ENCODE measurements around the gene COMMD1.
"Not testable (repeated sequence)": the region's sequence is repeated elsewhere in the genome, so short reads cannot be mapped to it uniquely, and the experiment has no call there.

The COMMD1 gene

DNA sequence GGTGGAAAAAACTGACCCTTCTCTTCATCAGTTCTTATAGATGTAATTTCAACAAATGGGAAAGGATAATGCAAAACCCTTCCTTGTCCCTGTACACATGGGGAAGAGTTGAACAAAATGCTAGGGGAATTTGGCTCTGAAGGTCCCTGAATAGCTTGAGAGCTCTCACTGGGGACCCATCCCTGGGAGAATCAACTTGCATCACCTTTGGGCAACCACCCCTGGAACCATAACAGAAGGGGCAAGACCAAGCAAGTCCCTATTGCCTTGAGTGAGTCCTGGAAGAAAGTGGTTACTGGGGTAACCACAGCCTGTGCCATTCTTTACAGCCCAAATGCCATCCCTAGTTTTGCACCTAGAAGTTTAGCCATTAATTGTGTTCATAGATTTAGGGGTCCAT, 238.2 kb downstream of the COMMD1 start:
- no peak for DNase-seq

DNA sequence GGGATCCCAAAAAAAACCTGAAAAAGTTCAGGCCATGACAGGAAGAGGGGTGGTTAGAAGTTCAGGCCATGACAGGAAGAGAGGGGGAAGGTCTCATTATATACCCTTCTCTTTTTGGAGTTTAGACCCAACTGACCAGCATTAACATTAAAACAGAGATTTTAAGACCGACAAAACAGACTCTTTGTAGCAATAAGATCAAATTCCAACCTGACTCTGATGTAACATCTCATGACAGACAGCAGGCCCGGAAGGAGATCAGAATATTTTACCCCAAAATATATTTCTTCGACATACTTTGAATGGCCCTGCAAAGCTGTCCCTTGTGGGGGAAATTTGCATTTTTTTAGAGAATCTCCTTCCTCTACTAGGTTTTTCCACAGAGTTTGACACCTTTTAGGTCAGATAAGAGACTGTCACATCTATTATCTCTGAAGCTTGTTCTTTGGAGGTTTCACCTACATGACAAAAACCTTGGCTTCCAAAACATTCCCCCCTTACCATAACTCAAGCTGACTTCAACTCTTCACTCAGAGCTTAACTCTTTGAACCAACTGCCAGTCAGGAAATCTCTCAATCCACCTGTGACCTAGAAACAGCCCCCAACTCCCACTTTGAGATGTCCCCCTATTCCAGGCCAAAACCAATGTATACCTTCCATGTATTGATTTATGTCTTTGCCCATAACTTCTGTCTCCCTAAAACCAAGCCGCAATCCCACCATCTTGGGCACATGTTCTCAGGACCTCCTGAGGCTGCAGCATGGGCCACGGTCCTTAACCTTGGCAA, 239.4 kb downstream of the COMMD1 start:
- no peak for DNase-seq

DNA sequence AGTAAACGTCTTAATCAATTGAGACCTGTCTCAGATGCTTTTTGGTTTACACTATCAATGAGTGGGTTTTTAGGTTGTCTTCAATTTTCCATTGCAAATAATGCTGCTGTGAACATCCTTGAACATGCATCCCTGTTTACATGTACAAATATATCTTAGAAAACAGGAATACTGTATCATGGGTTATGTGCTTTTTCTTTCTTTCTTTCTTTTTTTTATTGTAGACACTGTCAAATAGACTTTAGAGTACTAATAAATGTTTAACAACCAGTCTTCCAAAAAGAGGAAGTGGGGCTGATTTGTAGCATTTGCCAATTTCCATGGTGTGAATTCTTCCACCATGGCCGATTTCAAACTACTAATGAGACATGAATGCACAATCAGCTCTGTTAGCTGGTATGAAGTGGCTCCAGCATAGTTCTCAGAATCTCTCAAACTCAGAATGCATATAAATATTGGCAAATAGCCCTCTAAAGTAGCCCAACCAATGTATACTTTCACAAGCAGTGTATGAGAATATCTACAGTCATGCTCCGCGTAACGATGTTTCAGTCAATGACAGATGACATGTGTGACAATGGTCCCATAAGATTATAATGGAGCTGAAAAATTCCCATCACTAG, 240.1 kb downstream of the COMMD1 start:
- no peak for DNase-seq

DNA sequence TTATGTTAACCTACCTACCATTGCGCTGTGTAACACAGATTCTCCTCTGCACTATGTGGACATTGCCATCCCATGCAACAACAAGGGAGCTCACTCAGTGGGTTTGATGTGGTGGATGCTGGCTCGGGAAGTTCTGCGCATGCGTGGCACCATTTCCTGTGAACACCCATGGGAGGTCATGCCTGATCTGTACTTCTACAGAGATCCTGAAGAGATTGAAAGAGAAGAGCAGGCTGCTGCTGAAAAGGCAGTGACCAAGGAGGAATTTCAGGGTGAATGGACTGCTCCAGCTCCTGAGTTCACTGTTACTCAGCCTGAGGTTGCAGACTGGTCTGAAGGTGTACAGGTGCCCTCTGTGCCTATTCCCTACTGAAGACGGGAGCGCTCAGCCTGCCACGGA, 241.3 kb downstream of the COMMD1 start:
- not testable (repeated sequence) for DNase-seq

DNA sequence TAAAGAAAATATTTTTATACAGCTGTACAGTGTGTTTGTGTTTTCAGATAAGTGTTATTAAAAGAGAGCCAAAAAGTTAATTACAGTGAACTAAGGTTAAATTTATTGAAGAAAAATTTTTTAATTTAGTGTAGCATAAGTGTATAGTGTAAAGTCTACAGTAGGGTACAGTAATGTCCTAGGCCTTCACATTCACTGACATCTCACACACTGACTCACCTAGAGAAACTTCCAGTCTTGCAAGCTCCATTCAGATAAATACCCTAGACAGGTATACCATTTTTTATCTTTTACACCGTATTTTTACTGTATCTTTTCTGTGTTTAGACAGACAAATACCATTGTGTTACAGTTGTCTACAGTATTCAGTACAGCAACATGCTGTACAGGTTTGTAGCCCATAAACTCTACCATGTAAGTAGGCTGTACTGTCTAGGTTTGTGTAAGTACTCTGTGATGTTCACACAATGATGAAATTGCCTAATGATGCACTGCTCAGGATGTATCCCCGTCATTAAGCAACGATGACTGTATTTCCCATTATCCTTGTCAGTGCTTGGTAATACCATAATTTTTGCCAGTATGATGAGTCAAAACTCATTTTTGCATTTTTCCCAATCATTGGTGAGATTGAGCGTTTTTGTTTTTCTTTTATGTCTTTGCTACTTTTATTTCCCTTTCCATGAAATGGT, 242.3 kb downstream of the COMMD1 start:
- no peak for DNase-seq

DNA sequence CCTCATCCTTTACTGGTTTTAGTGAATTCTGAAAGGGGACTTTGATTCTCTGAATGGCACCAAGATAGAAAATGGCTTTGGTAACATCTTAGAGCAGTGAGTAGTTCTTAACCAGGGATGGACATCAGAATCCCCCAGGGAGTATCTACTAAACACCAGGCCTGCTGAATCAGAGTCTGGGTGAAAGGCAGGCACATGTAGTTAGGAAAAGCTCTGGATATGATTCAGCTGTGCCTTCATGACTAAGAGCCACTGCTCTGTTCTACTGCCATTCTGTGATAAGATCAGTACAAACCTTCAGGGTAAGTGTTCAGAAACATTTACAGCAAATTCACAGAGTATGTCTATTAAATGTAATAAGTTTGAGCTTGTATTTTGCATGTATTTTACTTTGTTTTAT, 244.2 kb downstream of the COMMD1 start:
- DNase-seq = no peak

DNA sequence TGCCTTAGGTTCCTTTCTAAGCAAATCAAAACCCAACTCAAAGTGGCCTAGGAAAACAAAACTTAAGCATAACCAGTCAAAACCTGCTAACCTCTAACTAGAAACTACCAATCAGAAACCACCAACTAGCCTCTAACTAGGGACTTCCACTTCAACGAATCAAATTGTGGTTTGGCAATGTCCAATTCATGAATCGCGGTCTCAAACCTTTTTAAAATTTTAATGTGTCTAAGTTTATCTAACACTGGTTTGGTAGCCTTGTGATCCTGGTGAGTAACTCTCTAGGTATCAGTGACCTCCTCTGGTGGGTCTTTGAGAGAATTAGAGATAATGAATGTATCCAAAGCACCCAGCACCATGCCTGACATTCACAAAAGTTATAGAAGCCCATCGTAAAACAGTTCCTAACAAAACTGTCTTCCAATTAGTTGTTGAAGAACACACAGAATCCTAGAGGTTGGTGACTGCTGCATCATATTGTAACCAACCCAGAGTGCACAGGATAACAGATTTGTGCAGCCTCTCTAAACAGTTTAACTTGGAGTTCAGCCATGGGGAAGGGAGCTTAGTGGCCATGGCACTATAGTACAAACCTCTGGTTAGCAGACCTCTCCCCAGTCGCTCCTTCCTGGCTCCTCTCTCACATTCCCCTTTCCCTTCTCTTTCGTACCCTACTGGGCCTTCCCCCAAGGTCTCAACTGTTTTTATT, 245.3 kb downstream of the COMMD1 start:
- DNase-seq = no peak

DNA sequence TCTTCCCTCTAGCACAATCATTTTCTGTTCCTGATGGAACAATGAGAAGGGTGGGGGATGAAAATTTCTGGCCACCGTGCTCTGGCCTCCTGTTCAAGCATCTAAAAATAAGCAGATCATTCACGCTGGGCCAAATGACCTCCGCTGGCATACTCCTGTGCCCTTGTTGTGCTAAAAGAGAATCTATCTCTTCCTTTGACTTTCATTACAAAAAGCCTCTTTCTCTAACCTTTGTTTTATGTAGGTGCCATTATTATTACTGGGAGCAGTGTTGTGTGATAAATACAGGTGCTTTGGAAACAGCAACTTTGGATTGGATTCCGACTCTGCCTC, 245.8 kb downstream of the COMMD1 start:
- DNase-seq = no peak

DNA sequence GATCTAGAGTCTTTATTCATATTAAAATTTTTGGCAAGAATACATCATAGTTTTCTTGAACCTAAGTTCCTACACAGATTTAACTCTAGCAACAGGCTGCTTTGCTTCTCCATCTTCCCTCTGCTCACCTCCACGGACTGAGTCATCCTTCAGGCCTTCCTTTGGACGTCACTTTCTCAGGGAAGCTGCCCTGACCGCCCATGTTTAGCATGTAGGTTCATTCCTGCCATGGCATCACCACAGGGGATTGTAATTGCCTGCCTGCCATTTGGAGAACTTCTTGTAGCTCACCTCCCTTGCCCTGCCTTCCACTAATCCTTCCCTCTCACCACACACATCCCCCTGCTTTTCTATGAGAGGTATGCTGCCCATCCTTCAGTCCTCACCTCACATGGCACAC, 246.5 kb downstream of the COMMD1 start:
- no peak for DNase-seq

DNA sequence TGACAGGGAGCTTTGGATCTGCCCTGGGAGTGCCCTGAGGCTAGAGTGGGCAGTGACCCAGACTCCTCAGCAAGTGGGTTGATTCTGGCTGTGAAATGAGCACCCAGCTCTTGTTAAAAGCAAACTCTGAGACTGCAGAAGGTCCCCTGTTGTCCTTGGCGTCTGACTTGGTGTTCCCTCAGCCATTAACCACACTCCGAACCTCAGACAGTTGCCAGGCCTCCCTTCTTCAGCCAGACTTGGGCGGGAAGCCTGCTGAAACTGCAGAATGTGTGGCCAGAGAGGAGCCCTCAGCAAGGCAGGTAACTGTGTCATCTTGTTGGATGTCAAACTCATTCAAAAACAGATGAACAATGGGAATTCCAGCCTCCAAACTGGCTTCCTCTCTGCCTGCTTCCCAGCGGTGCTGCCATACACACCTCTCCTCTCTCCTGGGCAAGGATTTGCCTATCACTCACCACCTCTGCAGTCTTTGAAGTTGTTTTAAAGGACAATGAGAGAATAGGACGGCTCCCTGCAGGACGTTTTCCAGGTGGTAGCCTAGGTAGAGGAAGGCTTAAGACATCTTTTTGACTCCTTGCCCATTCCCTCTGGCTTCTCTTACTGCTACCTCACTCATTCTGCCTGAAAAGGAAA, 251.5 kb downstream of the COMMD1 start:
- DNase-seq = no peak

DNA sequence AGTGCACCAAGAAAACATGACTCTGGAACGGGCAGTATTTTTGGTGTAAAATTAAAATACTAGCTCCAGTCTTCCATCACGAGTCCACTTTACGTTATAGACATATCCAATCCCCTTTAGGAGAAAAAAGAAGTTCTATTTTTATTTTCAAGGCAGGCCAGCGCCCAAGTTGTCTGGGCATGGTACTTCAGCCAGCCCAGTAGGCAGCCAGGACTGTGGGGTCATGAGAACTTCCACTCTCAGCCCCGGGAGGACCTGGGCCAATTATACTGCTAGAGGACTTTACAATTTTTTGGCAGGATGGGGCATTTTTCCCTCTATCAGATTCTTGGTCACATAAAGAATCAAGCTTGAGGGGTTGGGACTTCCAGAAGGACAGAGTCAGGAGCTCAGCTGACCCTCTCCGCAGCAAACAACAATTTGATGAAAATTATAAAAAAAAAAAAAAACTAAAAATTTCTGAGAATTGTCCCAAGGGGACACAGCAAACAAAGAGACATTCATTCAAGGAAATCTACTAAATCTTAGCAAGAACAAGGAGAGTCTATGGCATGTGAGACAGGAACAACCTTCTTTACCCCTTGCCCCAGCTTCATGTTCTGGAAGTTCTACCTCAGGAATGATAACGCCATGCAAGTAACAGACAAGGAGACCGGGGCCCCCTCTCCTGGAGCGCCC, 253.1 kb downstream of the COMMD1 start:
- no peak for DNase-seq

DNA sequence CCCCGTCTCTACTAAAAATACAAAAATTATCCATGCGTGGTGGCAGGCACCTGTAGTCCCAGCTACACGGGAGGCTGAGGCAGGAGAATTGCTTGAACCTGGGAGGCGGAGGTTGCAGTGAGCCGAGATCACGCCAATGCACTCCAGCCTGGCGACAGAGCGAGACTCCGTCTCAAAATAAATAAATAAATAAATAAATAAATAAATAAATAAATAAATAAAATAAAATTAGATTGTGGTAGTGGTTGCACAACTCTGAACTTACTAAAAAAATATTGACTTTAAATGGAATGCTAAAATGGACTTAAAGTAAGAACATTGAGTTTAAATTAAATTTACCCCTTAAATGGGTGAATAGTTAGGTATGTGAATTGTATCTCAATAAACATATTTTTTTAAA, 255.2 kb downstream of the COMMD1 start:
- DNase-seq = not testable (repeated sequence)

DNA sequence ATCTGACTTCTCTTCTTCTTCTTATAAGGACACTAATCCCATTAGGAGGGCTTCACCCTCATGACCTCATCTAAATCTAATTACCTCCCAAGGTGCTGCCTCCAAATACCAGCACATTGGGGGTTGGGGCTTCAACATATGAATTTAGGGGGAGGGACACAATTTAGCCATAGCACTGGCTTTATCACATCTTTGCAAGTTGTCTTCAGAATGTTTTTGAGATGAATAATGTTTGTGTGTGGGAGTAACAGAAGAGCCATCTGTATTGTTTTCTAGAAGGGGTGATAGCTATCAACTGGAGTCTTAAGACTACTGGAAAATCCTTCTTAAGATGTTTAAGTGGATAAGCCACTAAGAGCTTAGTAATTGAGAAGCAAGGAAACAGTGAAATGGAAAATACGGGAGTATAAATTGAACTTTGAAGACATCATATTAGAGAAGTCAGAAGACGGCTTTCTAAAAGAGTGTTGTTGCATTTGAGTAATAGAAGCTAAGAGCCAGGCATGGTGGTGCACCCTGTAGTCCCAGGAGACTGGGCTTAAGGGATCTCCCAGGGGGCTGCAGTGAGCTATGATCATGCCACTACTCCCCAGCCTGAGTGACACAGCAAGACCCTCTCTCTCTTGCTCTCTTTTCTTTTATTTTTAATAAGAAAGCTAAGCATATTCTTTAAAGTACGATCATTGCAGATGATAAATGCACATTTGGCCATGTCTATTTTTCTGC, 257.8 kb downstream of the COMMD1 start:
- DNase-seq = no peak

DNA sequence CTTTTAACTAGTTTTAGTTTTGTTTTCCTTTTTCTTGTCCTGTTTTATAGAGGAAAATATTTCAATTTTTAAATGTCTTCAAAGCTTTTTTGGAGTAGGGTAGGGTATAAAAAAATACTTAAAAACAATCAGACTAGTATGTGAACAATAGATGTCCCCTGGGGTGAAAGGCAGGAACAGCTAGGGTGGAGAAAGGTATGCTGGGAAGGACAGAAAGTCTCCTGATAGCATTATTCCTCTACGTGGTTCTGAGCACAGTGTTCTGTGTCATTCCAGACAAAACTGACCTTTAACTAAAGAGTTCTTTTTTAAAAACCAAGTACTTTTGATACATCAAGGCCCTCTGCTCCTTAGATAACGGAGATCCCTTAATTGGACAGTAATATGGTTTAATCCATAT, 258.4 kb downstream of the COMMD1 start:
- DNase-seq = no peak

DNA sequence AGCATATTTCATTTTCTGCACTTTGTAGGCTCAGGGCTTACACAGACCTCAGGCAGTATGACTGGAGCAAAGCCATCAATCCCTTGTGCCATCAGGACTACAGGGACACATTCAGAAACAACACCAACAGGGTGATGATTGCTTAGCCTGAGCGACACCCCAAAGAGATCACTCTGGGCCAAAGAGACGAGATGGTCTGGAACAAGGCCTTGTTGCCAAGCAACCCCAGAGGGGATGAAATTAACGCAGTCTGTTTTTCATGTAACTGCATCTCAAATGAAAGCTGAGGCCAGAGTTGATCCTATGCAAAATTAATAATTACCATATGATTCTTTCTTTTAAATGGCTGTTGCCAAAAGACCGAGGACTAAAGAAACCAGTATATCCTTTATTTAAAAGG, 270.3 kb downstream of the COMMD1 start:
- no peak for DNase-seq

DNA sequence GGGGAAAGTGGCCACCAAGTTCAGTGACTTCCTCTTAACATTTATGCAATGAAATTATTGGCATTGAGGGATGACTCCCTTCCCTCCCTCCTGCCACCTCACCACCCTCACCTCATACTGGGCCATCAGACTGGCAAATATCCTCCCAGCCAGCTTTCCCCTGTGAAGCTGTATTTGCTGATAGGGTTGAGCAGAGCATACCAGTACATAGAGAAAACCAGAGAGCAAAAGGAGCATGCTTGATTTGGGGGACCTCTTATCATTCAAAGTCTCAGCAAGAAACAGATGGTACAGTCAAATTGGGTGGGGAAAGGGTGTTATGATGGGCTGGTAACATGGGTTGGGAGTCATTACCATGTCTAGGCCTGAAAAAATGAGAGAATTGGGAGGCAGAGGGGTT, 271.3 kb downstream of the COMMD1 start:
- DNase-seq = no peak

DNA sequence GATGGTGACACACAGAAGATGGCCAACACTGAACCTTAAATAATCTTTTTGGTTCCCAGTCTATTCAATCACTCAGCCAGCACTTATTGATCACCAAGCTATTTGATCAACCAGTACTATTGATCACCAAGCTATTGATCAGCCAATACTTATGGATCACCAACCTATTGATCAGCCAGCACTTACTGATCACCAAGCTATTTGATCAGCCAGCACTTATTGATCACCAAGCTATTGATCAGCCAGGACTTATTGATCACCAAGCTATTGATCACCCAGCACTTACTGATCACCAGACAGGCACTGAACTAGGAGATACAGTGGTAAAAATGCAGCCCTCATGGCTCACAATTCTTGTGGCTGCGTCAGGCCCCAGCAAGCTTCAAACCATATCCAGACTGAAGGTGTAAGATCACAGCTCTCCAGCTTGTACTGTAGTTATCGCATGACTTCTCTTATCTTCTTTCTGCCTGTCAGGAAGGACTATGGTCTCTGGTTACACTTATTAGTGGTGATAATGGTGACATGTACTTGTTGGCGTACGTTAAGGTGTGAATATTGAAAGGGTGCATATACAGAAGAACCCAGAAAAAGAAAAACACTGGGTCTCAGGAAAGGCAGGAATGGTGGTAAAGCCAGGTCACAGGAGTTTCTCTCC, 272.0 kb downstream of the COMMD1 start:
- DNase-seq = no peak

DNA sequence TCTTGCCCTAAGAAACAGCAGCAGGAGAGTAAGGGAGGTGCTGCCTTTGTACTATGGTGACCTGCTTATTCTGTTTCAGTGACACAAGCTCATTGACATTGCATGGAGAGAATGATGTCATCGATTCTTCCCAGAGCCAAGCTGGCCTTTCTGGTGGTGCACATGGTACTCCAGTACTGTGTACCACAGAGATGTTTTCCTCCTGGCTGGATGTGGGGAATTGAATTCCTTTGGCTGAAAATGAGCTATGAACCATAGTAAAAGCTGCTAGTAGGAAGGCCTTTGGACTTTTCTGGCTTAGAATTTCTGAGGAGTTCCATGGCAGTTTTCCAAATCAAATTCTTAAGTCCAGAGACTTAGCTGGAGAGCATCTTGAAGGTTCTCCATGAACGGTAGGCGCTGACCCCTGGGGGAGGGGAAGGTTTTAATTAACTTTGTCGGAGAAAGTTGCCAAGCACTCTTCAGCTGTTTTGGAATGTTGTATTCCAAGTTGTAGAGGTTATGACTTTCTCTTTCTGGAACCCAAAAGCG, 273.3 kb downstream of the COMMD1 start:
- DNase-seq = no peak

DNA sequence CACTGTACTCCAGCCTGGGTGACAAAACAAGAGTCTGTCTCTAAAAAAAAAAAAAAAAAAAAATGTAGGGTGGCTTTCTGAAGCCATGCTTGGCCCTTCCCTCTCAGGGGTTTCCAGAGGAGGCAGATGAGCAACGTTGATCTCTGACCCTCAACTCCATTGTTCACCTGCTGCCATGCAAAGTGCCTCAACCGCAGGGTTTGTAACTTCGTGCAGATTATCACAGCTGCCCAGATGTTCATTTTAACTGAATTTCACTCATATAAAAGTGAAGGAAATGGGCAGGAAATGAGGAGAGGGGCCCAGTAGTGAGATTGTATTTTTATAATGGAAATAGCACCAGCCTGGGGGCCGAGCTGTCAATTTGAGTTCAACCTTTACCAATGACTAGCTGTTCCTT, 275.5 kb downstream of the COMMD1 start:
- no peak for DNase-seq

DNA sequence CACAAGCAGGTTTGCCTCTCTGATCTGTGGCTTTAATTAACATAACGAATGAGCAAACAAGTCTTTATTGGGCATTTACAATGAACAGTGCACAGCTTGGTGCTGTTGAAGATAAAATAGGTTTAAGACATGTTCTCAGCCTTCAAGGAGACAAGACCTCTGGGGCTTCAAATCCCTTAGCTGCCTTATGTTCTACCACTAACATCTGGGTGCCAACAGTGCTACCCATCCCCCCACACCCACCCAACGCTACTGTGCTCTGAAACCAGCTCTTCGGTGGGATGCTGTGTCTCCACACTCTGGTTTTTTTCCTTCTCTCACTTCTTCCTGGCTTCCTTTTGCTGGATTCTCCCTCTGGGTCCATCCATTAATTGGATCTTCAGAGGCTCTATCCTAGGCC, 276.4 kb downstream of the COMMD1 start:
- no peak for DNase-seq

All from T-helper 9 cell (primary cell).